ENCODE data around the gene XRCC1. TPM values are rescaled to one million over a fixed set of nuclear protein-coding genes. Genes with fewer than 3 reads are reported as not detected.

Gene XRCC1
- total and polyA plus RNA-seq, 2 of the 8 experiments (the other 6 are each of a cell fraction or from before 2014, with no cell fraction given), result 42.5 to 44.4 TPM

DNA sequence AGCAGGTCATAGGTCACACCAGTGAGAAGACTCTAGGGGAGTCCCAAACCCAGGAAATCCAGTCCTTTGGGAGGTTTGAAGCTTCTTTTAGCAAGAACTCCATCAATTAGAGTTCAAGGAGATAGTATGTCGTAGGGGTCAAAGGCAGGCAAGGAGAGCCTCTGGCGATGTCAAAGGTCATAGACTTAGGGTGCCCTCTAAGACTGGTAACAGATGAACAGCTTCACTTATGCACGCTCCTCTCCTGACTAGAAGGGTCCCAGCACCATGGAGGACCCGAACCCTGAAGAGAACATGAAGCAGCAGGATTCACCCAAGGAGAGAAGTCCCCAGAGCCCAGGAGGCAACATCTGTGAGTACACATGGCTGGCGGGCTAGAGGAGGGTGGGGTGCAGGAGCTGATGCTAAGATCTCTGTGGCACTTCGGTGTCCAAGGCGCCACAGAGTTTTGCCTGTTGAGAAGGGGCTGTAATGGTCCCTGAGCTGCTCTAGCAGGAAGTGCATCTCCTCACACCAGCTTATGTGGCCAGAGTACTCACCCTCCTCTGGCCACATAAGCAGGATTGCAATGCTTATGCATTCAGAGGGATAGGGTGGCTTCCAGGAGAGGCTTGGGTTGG, 21.6 kb upstream of the XRCC1 start (continued):
- TF ChIP-seq CHD7 (IDR thresholded peaks at IDR 0.05; ENCODE audit: insufficient replicate concordance, low read length) (no peak), POLR2AphosphoS5 (IDR thresholded peaks at IDR 0.05; ENCODE audit: low read depth, low read length) (no peak; the same call in 1 of the 2 replicates), SAP30 (IDR thresholded peaks at IDR 0.05; ENCODE audit: insufficient read depth, insufficient replicate concordance, low read length) (no peak), HDAC2 (IDR thresholded peaks at IDR 0.05; ENCODE audit: borderline replicate concordance in 1 of 2, low read depth in 2 of 2, low read length in 2 of 2) (no peak), RAD21 (IDR thresholded peaks at IDR 0.05 in 1 of 2, conservative IDR thresholded peaks at IDR 0.05 in 1 of 2; ENCODE audit: low read depth in 2 of 2, low read length in 2 of 2) (no peak), KDM5A (IDR thresholded peaks at IDR 0.05; ENCODE audit: low read length) (no peak), ASH2L (IDR thresholded peaks at IDR 0.05; ENCODE audit: low read length) (no peak), NANOG (IDR thresholded peaks at IDR 0.05; ENCODE audit: insufficient read depth, low read depth, low read length, poor library complexity, severe bottlenecking) (no peak)
